ENCODE data around the gene NELFA. TPM values are rescaled to one million over a fixed set of nuclear protein-coding genes. Genes with fewer than 3 reads are reported as not detected.
A peak's percentile ranks its signal among the peaks of the same experiment; 100 is the strongest.

Gene NELFA
- total and polyA plus RNA-seq, 8 donors = 5.8 to 82.9 (median 20.1) TPM

GRCh38 chr4:2009651-2010233, 968 bp upstream of the NELFA start:
- peak; percentile 76 to 88 for DNase-seq
- TF ChIP-seq POLR2AphosphoS5 (IDR thresholded peaks at IDR 0.05) (no peak), CTCF (IDR thresholded peaks at IDR 0.05) (peak in 3 of 7 experiments; percentile 5 to 37 (median 15))
- Histone ChIP-seq H3K4me1 (peaks cover 20 to 39% (median 32%) of the 10 kb centered on the region in 4 donors), H3K36me3 (peaks cover 2 to 18% (median 16%) of the 10 kb centered on the region in 4 donors), H3K9me3 (no peaks in the 10 kb centered on the region), H3K27ac (peak overlapping the region; percentile 93 to 100 (median 99)), H3K27me3 (no peaks in the 10 kb centered on the region), H3K4me3 (peak overlapping the region; percentile 84 to 100 (median 98))
- 4 to 7% (median 5%) methylated on average over 23 of the region's 23 CpGs for WGBS, 5 donors
- intact Hi-C loops (cut with DNase I; ENCODE audit: low total_unique reads) = no loop called here

- peaks cover 20 to 39% (median 32%) of the 10 kb centered on the region in 4 donors for H3K4me1 ChIP-seq
- H3K36me3 ChIP-seq = peaks cover 9 to 29% (median 27%) of the 10 kb centered on the region in 4 donors
- no peaks in the 10 kb centered on the region for H3K9me3 ChIP-seq
- 1 to 2% (median 1%) methylated on average over 6 to 27 of the region's 27 CpGs for WGBS, 5 donors
- H3K4me3 ChIP-seq = peak overlapping the region; percentile 84 to 100 (median 98)
- H3K27ac ChIP-seq = peak overlapping the region; percentile 93 to 100 (median 99)
- H3K27me3 ChIP-seq = no peaks in the 10 kb centered on the region
- DNase-seq = no peak
- intact Hi-C loops (cut with DNase I; ENCODE audit: low total_unique reads) = no loop called here
- no peak for TF ChIP-seq POLR2AphosphoS5 (IDR thresholded peaks at IDR 0.05)
- TF ChIP-seq CTCF (IDR thresholded peaks at IDR 0.05) = no peak
- no peak for TF ChIP-seq POLR2A (IDR thresholded peaks at IDR 0.05)
- no peak for TF ChIP-seq EP300 (IDR thresholded peaks at IDR 0.05)
These were observed 178 bp downstream of the NELFA start for GRCh38 chr4:2008671-2008920.

- WGBS, 5 donors = 1% methylated on average over 50 to 57 of the region's 57 CpGs
- intact Hi-C loops (cut with DNase I; ENCODE audit: low total_unique reads) = no loop called here
- Histone ChIP-seq H3K9me3 (no peaks in the 10 kb centered on the region), H3K4me3 (peak overlapping the region; percentile 84 to 100 (median 98)), H3K27ac (peak overlapping the region; percentile 93 to 100 (median 99)), H3K36me3 (peaks cover 12 to 35% (median 33%) of the 10 kb centered on the region in 4 donors), H3K4me1 (peaks cover 20 to 39% (median 32%) of the 10 kb centered on the region in 4 donors), H3K27me3 (no peaks in the 10 kb centered on the region)
- no peak for TF ChIP-seq POLR2AphosphoS5 (IDR thresholded peaks at IDR 0.05)
- TF ChIP-seq EP300 (IDR thresholded peaks at IDR 0.05) = no peak
- no peak for TF ChIP-seq CTCF (IDR thresholded peaks at IDR 0.05)
- TF ChIP-seq POLR2A (IDR thresholded peaks at IDR 0.05) = no peak
- peak in 1 of 2 donors; percentile 44 for DNase-seq
These were observed 737 bp downstream of the NELFA start for GRCh38 chr4:2007804-2008670.

- 83 to 87% (median 85%) methylated on average over 15 of the region's 15 CpGs for WGBS, 5 donors
- H3K9me3 ChIP-seq = no peaks in the 10 kb centered on the region
- no peak for DNase-seq
- peaks cover 20 to 39% (median 32%) of the 10 kb centered on the region in 4 donors for H3K4me1 ChIP-seq
- intact Hi-C loops (cut with DNase I; ENCODE audit: low total_unique reads) = no loop called here
- H3K27ac ChIP-seq = peak overlapping the region in 1 of 5 donors; percentile 100
- peaks cover 12 to 38% (median 34%) of the 10 kb centered on the region in 4 donors for H3K36me3 ChIP-seq
- H3K4me3 ChIP-seq = peak overlapping the region; percentile 84 to 100 (median 98)
- no peaks in the 10 kb centered on the region for H3K27me3 ChIP-seq
- TF ChIP-seq EP300 (IDR thresholded peaks at IDR 0.05) (no peak), POLR2AphosphoS5 (IDR thresholded peaks at IDR 0.05) (no peak), CTCF (IDR thresholded peaks at IDR 0.05) (no peak)
These were observed 1.7 kb downstream of the NELFA start for GRCh38 chr4:2006956-2007653.
